ENCODE results near the gene GALK2.
"Not testable (repeated sequence)": the region's sequence is repeated elsewhere in the genome, so short reads cannot be mapped to it uniquely, and the experiment has no call there.

GALK2 gene

DNA sequence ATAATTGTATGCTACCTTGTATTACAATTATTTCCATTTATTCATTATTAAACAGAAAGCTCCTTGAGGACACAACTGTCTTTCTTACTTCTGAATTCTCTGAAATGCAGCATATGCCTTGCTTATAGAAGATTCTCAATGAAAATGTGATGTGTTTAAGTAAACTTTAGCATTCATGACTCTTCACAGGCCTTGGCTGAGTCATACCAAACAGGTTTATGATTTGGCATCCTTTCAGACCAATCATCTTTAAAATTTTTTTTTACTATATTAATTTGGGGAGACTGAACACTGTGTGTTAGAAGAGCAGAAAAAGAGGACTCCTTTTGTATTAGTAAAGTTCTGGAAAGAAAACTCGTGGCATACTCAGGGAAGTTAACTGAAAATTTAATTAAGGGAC lies 6.4 kb upstream of the GALK2 start:
- DNase-seq (ENCODE audit: low read depth in 2 of 3, low spot score in 2 of 3): no peak

DNA sequence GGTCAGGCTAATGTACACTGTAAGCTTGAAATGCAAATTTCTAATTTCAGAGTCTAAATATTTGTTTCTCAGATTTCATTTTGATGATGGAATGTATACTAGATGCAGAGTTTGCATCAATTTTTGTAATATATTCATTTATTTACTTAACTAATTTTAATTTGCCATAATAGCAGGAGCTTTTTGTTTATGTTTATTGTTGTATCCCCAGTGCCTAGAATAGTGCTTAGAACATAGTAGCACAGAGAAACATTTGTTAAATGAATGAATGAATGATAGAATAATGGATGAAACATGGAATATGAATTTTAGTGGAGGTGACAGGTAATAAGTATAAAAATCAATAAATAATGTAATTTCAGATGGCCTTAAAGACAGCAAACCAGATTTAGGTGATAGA lies 5.2 kb upstream of the GALK2 start:
- DNase-seq (ENCODE audit: low read depth in 2 of 3, low spot score in 2 of 3): no peak

DNA sequence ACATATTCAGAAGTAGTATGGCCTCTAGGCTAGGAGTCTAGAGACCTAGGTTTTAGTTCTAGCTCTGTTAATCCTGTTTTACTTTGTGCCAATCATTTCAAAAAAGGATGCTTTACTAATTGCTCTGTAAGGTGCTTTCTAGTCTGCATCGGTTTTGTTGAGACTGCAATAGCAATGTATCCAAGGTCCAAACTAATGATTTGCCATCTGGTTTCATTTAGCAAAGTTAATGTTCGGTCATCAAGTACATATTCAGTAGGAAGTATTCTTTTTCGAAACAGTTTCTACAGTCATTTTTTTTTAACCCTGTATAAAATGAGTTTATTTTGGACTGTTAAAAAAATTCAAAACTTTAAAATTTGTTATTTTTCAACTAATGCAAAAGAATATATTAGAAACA lies 2.0 kb upstream of the GALK2 start:
- no peak for DNase-seq (ENCODE audit: low read depth in 2 of 3, low spot score in 2 of 3)

DNA sequence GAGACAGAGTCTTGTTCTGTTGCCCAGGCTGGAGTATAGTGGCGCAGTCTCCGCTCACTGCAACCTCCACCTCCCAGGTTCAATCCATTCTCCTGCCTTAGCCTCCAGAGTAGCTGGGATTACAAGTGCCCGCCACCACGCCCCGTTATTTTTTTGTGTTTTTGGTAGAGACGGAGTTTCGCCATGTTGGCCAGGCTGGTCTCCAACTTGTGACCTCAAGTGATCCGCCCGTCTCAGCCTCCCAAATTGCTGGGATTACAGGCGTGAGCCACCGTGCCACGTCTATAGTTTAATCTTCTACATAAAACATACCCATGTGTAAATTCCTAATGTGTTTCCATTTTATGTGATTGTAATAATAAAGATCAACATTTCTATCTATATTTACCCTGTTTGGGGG lies 1.7 kb downstream of the GALK2 start:
- no peak for DNase-seq (ENCODE audit: low read depth in 2 of 3, low spot score in 2 of 3)

DNA sequence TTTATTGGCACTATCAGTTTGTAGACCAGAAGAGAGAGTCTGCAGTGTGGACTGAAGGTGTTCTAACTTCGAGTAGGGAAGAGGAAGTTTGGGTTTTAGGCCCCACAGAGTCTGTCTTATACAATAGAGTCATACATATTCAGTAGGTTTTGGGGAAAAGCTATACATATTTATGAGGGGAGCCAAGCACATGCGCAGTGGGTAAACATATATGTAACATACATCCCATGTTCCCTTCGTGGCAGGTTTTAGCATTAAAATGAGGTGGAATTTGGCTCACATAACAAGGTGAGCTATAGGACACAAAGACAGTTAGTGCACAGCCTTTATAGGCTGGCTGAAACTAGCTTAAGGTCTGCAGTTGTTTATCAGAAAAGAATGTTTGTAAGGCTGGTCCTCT lies 4.9 kb downstream of the GALK2 start:
- no peak for DNase-seq (ENCODE audit: low read depth in 2 of 3, low spot score in 2 of 3)

DNA sequence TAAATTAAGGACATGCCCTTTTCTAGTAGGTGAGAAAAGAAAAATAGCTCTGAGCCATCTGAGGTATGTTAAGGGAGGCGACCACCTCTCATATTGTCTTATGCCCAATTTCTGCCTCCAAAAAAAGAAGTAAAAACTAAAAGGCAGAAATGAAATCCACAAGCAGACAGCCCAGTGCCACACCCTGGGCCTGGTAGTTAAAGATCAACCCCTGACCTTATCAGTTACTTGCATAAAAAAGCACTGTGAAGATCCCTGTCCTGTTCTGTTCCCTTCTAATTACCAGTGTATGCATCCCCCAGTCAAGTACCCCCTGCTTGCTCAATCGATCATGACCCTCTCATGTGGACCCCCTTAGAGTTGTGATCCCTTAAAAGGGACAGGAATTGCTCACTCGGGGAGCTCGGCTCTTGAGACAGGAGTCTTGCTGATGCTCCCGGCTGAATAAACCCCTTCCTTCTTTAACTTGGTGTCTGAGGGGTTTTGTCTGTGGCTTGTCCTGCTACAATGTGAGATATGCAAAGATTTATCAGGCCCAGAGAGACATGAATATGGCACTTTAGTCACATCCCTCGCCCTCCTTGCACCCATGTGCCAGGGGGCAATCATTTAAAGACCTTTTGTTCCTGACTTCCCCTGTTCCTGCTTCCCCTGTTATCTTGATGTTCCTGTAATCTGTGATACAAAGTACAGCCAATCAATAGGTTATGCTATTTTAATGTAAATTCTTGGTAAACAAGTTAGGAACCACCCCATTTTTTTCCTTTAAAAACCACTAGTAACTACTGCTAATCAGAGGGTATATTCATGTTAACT lies 5.7 kb downstream of the GALK2 start:
- DNase-seq (ENCODE audit: low read depth in 2 of 3, low spot score in 2 of 3): not testable (repeated sequence)

DNA sequence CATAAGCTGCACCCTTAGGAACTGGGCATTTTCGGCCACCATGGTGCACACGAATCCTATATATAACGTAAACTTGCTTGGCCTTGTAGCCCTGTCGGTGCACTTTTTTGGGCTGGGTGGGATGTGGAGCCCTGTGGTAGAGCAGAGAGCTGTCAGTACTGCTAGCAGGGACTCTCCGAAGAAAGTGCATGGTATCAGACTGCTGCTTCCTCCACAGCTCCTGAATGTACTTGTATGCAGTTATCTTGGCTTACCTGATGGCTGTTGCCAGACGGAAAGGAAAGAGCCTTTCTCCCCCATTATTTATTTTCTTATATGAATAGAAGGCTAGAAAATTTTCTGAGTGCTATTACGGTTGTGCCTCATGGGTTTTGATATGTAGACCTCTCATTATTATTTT lies 8.4 kb downstream of the GALK2 start:
- no peak for DNase-seq (ENCODE audit: low read depth in 2 of 3, low spot score in 2 of 3)

DNA sequence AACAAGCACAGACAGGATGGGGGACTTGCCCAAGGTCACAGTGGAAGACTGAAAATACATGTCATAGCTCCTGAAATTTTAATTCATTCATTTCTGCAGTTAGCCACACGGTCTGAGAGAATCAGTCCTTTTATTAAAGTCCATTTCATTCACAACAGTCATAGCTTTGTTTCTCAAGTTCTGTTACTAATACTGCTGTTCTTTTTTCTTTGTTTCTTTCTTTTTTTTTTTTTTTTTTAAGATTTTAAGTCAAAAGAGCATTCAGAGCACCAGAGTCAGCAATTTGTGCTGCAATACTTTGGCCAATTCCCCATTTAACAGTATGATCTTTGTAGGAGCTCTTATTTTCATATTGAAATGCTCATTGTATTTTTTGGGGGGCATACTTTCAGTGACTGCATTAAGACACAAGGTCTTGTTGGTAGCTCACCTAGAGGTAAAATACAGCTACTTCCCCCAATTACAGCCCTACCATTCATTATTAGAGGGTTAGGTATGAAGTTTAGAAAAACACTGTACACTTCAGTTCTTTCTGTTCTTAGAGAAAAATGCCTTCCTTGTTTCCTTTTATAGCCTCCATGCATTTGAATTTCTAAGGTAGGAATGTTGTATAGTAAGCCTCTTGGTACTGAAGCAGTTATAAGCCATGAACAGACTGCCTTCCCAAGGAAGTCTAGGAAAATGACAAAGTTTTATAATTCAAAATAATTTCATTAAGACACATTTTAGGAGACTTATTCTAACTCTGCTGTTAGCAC lies 9.6 kb downstream of the GALK2 start:
- no peak for DNase-seq (ENCODE audit: low read depth in 2 of 3, low spot score in 2 of 3)

DNA sequence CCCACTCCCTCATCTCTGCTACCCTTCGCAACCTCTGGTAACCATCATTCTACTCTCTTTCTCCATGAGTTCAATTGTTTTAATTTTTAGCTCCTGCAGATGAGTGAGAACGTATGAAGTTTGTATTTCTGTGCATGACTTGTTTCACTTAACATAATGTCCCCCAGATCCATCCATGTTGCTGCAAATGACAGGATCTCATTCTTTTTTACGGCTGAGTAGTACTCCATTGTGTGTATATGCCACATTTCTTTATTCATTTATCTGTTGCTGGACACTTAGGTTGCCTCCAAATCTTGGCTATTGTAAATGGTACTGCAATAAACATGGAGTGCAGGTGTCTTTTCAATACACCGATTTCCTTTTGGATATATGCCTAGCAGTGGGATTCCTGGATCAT lies 12.1 kb downstream of the GALK2 start:
- DNase-seq (ENCODE audit: low read depth in 2 of 3, low spot score in 2 of 3): no peak

DNA sequence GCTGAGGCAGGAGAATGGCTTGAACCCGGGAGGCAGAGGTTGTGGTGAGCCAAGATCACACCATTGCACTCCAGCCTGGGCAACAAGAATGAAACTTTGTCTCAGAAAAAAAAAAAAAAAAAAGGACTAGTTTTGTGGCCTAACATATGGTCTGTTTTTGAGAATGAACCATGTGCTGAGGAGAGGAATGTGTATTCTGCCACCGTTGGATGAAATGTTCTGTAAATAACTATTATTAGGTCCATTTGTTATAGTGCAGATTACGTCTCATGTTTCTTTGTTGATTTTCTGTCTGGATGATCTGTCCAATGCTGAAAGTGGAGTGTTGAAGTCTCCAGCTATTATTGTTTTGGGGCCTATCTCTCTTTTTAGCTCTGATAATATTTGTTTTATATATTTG lies 13.7 kb downstream of the GALK2 start:
- not testable (repeated sequence) for DNase-seq (ENCODE audit: low read depth in 2 of 3, low spot score in 2 of 3)

DNA sequence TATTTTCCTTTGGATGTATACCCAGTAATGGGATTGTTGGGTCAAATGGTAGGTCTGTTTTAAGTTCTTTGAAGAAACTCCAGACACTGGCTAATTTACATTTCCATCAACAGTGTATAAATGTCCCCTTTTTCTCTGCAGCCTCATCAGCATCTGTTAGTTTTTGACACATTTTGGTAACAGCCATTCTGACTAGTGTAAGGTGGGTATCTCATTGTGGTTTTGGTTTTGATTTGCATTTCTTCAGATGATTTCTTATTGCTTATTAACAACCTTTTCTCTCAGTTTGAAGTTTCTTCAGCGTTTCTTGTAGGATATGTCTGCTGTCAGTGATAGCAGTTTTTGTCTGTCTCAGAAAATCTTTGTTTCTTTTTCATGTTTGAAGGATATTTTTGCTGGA lies 15.4 kb downstream of the GALK2 start:
- DNase-seq (ENCODE audit: low read depth in 2 of 3, low spot score in 2 of 3): no peak

DNA sequence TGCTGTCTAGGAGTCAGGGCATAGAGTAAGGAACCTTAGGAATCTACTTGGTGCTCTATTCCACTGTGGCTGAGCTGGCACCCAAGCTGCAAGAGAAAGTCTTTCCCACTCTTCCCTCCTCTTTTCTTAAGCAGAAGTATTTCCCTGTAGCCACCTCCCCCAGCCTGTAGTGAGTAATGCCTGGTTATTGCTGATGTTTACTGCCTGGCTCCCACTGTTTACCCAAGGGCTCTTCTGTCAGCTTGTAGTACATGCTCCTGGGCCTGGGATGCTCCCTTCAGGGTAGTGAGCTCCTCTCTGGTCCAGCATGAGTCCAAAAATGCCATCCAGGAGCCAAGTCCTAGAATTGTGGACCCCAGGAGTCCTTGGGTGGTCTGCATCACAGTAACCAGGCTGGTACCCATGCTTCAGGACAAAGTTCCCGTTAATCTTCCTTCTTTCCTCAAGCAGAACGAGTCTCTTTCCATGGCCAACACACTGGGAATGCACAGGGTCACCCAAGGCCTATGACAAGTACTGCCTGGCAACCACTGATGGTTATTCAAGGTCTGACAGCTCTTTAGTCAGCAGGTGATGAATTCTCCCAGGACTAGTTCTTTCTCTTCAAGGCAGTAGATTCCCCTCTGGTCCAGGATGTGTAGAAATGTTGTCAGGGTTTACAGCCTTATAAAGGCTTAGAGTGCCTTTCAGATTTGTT lies 17.6 kb downstream of the GALK2 start:
- DNase-seq (ENCODE audit: low read depth in 2 of 3, low spot score in 2 of 3): no peak

DNA sequence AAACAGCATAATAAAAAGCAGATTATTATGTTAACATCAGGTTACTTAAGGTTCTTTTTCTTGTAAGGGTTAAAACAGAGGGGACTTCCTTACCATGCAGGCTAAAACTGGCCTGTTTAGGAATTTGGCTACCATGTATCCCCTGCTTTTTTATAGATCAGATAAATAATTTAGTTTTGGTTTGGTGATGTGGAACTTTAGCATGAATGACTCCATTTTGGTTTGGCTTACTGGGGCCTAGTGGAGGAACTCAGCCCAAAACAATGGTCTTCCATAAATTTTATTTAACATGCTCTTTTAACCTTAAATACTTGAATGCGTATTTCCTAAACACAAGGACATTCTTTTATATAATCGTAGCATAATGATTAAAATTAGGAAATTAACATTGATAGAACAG lies 18.9 kb downstream of the GALK2 start:
- no peak for DNase-seq (ENCODE audit: low read depth in 2 of 3, low spot score in 2 of 3)

DNA sequence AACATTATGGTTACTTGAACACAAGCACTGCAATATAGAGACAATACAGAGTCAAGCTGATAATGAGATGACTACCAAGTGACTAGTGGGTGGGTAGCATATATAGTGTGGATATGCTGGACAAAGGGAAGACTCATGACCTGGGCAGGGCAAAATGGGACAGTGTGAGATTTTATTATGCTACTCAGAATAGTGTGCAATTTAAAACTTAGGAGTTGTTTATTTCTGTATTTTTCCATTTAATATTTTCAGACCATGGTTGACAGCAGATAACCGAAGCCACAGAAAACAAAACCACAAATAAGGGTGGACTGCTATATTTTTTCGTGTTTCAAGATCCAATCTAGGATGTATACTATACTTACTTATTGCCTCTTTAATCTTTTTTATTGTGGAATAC lies 19.6 kb downstream of the GALK2 start:
- DNase-seq (ENCODE audit: low read depth in 2 of 3, low spot score in 2 of 3): no peak

DNA sequence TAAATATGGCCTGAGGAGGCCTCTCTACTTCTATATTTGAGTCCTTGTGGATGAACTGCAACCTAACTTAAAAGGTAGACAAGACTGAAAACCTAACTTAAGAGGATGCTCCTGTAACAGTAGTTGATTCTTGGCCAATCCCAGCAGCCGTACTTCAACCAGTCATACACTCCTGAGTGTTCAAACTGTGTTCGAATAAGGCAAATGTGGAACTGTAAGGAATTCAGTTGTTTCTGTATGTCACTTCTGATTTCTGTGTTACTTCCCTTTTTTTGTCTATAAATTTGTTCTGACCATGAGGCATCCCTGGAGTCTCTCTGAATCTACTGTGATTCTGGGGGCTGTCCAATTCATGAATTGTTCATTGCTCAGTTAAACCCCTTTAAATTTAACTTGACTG lies 20.5 kb downstream of the GALK2 start:
- no peak for DNase-seq (ENCODE audit: low read depth in 2 of 3, low spot score in 2 of 3)

DNA sequence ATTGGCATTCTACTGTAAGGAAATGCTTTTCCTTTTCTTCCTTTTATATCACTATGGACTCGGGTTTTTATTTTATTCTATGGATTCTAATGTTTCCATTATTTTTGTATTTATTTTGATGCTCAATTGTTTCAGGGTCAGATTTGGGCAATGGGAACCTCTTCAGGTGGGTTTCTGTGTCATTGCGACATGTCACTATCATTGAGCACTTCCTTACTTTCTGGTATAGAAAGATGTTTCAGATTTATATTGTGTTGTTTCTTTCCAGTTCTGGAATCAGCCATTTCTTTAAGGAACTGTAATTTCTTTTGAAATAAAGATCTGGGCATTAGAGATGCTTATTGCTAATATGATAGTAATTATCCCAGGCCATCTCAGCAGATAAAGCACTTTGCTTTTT lies 21.8 kb downstream of the GALK2 start:
- DNase-seq (ENCODE audit: low read depth in 2 of 3, low spot score in 2 of 3): no peak

DNA sequence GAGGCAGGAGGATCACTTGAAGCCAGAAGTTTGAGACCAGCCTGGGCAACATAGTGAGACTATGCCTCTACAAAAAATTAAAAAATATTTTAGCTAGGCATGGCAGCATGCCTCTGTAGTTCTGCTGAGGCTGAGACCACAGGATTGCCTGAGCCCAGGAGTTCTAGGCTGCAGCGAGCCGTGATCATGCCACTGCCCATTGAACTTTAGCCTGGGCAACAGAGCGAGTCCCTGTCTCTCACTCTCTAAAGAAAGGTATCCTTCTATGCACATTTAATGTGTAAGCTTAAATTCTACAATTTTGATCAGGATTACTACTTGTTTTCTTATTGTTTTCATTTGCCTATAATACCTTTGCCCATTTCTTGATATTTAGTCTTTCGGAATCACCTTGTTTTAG lies 26.8 kb downstream of the GALK2 start:
- no peak for DNase-seq (ENCODE audit: low read depth in 2 of 3, low spot score in 2 of 3)

DNA sequence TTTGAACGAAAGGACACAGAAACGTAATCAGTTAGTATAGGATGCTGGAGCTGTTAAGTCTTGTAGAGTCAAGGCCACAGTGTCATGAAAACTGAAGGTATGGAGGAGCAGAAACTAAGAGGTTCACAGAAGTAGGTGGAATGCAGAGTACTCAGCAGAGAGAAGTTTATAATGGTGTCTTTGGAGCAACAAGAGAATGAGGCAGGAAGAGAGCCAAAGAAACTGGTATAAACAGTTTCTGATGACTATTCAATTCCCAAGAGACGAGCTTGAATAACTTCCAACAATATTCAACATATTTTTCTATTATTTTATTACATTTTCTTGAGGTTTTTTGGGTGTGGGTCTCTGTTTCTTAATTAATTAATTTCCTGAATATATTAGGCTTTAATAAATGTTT lies 29.6 kb downstream of the GALK2 start:
- no peak for DNase-seq (ENCODE audit: low read depth in 2 of 3, low spot score in 2 of 3)

DNA sequence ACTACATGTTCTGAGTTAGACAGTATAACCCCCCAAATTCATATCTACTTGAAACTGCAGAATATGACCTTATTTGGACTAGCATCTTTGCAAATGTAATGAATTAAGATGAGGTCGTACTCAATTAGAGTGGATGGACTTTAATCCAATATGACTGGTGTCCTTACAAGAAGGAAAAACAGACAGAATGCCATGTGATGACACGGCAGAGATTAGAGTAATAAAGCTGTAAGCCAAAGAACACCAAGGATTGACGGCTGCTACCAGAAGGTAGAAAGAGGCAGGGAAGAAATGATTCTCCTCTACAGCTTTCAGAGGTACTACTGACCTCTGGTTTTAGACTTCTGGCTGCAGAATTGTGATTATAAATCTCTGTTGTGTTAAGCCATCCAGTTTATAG lies 30.3 kb downstream of the GALK2 start:
- DNase-seq (ENCODE audit: low read depth in 2 of 3, low spot score in 2 of 3): no peak

DNA sequence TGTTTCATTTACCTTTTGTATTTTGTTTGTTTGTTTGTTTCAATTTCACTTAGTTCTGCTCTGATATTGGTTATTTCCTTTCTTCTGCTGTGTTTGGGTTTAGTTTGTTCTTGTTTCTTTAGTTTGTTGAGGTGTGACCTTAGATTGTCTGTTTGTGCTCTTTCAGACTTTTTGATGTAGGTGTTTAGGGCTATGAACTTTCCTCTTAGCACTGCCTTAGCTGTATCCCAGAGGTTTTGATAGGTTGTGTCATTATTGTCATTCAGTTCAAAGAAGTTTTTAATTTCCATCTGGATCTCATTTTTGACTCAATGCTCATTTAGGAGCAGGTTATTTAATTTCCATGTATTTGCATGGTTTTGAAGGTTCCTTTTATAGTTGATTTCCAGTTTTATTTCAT lies 38.1 kb downstream of the GALK2 start:
- not testable (repeated sequence) for DNase-seq (ENCODE audit: low read depth in 2 of 3, low spot score in 2 of 3)

DNA sequence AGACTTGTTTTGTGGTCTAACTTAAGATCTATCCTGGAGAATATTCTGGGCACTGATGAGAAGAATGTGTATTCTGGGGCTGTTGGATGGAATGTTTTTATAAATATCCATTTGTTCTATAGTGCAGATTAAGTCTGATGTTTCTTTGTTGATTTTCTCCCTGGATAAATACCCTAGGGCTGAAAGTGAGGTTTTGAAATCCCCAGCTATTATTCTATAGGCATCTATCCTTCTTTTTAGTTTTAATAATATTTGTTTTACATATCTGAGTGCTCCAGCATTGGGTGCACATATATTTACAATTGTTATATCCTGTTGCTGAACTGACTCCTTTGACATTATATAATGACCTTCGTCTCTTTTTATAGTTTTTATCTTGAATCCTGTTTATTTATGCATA lies 42.9 kb downstream of the GALK2 start:
- DNase-seq (ENCODE audit: low read depth in 2 of 3, low spot score in 2 of 3): no peak
